Cardiac fibroblast (primary cell): ENCODE data around the gene C6orf15.

Experiments used
- DNase-seq, 2 donors: peaks; one replicate each; pipeline versions ENCODE4 v3.0.0 to v3.0.0-alpha.2; 2010; ENCODE audit warnings: low read depth in 2 of 2
- H3K4me3 ChIP-seq, 2 donors: replicated peaks in 1 of 2; 1 replicate in 1 of 2; 2 replicates in 1 of 2; pipeline ENCODE4 v1.5.1; 2011; ENCODE audit warnings: low read depth in 2 of 2, low read length in 2 of 2, mild to moderate bottlenecking in 2 of 2, moderate library complexity in 1 of 2
- TF ChIP-seq, protein P1 (sequence below): IDR thresholded peaks from one replicate; pipeline ENCODE4 v1.5.1; 2011; ENCODE audit warnings: low read depth, mild to moderate bottlenecking, low read length, inconsistent platforms

Gene C6orf15

DNA sequence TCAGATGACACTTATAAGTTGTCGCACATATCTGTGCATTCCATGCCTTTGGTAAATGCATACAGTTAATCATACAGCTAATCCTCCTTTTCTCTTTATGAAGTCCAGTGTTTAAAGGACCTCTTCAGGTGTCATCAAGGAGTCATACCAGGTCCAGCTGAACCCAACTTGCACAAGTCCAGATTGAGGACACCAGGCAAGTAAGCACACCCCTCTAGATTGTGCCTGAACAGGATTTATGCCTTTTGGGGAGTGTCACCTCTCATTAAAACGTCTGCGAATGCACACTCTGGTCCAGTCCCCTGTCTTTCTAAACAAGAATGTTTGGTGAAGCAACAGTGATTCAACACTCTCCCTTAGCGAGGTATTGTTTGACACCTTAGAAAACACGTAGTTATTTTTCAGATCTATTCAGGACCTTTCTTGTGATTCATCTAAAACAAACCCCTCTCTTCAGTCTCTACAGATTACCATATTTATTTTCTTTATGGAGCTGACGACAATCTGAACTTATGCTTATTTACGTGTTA is 48.4 kb downstream of the C6orf15 start:
- TF ChIP-seq, protein P1, sequence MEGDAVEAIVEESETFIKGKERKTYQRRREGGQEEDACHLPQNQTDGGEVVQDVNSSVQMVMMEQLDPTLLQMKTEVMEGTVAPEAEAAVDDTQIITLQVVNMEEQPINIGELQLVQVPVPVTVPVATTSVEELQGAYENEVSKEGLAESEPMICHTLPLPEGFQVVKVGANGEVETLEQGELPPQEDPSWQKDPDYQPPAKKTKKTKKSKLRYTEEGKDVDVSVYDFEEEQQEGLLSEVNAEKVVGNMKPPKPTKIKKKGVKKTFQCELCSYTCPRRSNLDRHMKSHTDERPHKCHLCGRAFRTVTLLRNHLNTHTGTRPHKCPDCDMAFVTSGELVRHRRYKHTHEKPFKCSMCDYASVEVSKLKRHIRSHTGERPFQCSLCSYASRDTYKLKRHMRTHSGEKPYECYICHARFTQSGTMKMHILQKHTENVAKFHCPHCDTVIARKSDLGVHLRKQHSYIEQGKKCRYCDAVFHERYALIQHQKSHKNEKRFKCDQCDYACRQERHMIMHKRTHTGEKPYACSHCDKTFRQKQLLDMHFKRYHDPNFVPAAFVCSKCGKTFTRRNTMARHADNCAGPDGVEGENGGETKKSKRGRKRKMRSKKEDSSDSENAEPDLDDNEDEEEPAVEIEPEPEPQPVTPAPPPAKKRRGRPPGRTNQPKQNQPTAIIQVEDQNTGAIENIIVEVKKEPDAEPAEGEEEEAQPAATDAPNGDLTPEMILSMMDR = no peak
- no peak for DNase-seq
- H3K4me3 ChIP-seq = no peak overlapping the region
